Trophoblast cell (in vitro differentiated cells and primary cell): ENCODE data around the gene PDPN.

ENCODE experiments used
- DNase-seq, 2 donors: peaks; one replicate each; pipeline ENCODE4 v3.0.0-alpha.2; 2016
- H2AFZ ChIP-seq: 2 replicates; pipeline ENCODE4 v1.6.1; 2013; ENCODE audit warnings: low read length, moderate library complexity, mild to moderate bottlenecking; ENCODE audit not compliant: insufficient read depth, poor library complexity
- H2AK5ac ChIP-seq: 2 replicates; pipeline ENCODE4 v1.6.1; 2013; ENCODE audit warnings: mild to moderate bottlenecking, low read length
- H2BK120ac ChIP-seq: 2 replicates; pipeline ENCODE4 v1.6.1; 2013; ENCODE audit warnings: low read length, mild to moderate bottlenecking, moderate library complexity; ENCODE audit not compliant: insufficient read depth, poor library complexity
- H2BK12ac ChIP-seq: 2 replicates; pipeline ENCODE4 v1.6.1; 2013; ENCODE audit warnings: mild to moderate bottlenecking, low read length, moderate library complexity
- H2BK5ac ChIP-seq: 2 replicates; pipeline ENCODE4 v1.6.1; 2013; ENCODE audit warnings: low read length, low read depth, moderate library complexity, mild to moderate bottlenecking; ENCODE audit not compliant: poor library complexity
- H3K14ac ChIP-seq: 2 replicates; pipeline ENCODE4 v1.6.1; 2013; ENCODE audit warnings: mild to moderate bottlenecking, low read length
- H3K18ac ChIP-seq: 2 replicates; pipeline ENCODE4 v1.6.1; 2013; ENCODE audit warnings: mild to moderate bottlenecking, low read length
- H3K23ac ChIP-seq: 2 replicates; pipeline ENCODE4 v1.6.1; 2013; ENCODE audit warnings: low read length
- H3K27ac ChIP-seq: 2 replicates; pipeline ENCODE4 v1.5.1; 2013; ENCODE audit warnings: low read depth, mild to moderate bottlenecking, inconsistent platforms, low read length, moderate library complexity
- H3K27me3 ChIP-seq: 2 replicates; pipeline ENCODE4 v1.6.1; 2013; ENCODE audit warnings: inconsistent platforms, mild to moderate bottlenecking, low read length, moderate library complexity; ENCODE audit not compliant: insufficient read depth
- H3K36me3 ChIP-seq, 2 experiments: 1 replicate in 1 of 2; 2 replicates in 1 of 2; pipeline ENCODE4 v1.6.1; 2013; ENCODE audit warnings: low read length in 2 of 2, mild to moderate bottlenecking in 2 of 2, moderate library complexity in 1 of 2; ENCODE audit not compliant: insufficient read depth in 2 of 2, control insufficient read depth in 1 of 2
- H3K4ac ChIP-seq: 2 replicates; pipeline ENCODE4 v1.6.1; 2013; ENCODE audit warnings: low read depth, mild to moderate bottlenecking, low read length, moderate library complexity
- H3K4me1 ChIP-seq, 2 experiments: 1 replicate in 1 of 2; 2 replicates in 1 of 2; pipeline ENCODE4 v1.6.1; 2013; ENCODE audit warnings: low read length in 2 of 2, mild to moderate bottlenecking in 2 of 2, moderate library complexity in 1 of 2; ENCODE audit not compliant: insufficient read depth in 2 of 2, control insufficient read depth in 1 of 2
- H3K4me2 ChIP-seq: 2 replicates; pipeline ENCODE4 v1.6.1; 2013; ENCODE audit warnings: inconsistent platforms, mild to moderate bottlenecking, low read length, moderate library complexity
- H3K4me3 ChIP-seq: 2 replicates; pipeline ENCODE4 v1.5.1; 2013; ENCODE audit warnings: mild to moderate bottlenecking, low read depth, low read length, inconsistent platforms
- H3K79me1 ChIP-seq: one replicate; pipeline ENCODE4 v1.6.1; 2013; ENCODE audit warnings: low read length
- H3K79me2 ChIP-seq: 2 replicates; pipeline ENCODE4 v1.6.1; 2013; ENCODE audit warnings: low read length, mild to moderate bottlenecking; ENCODE audit not compliant: control insufficient read depth, insufficient read depth, poor library complexity
- H3K9ac ChIP-seq: 2 replicates; pipeline ENCODE4 v1.6.1; 2013; ENCODE audit warnings: mild to moderate bottlenecking, low read length
- H3K9me3 ChIP-seq: 2 replicates; pipeline ENCODE4 v1.6.1; 2013; ENCODE audit warnings: low read depth, mild to moderate bottlenecking, control low read depth, inconsistent platforms, low read length; ENCODE audit not compliant: insufficient read depth
- H4K12ac ChIP-seq: 2 replicates; pipeline ENCODE4 v1.6.1; 2013; ENCODE audit warnings: low read depth, mild to moderate bottlenecking, low read length, moderate library complexity
- H4K8ac ChIP-seq: 2 replicates; pipeline ENCODE4 v1.6.1; 2013; ENCODE audit warnings: low read depth, mild to moderate bottlenecking, low read length, moderate library complexity
- H4K91ac ChIP-seq: one replicate; pipeline ENCODE4 v1.6.1; 2013; ENCODE audit warnings: low read depth, mild to moderate bottlenecking, low read length, moderate library complexity
- WGBS: extraction: QIAGEN DNeasy Blood & Tissue Kit; methylation state at CpG from one replicate; pipeline ENCODE4 v1.1.7; 2013; ENCODE audit warnings: missing lambda C conversion rate; ENCODE audit not compliant: insufficient read length, insufficient coverage; ENCODE audit errors: extremely low coverage; 5-methylcytosine and 5-hydroxymethylcytosine counted together

Gene PDPN

GRCh38 chr1:13539683-13540082, 43.9 kb upstream of the PDPN start:
- H3K79me2 ChIP-seq = no peaks in the 10 kb centered on the region
- H3K23ac ChIP-seq = no peak overlapping the region
- no peak overlapping the region for H4K12ac ChIP-seq
- H4K8ac ChIP-seq = no peak overlapping the region
- H2AK5ac ChIP-seq = no peak overlapping the region
- H3K4me3 ChIP-seq = no peak overlapping the region
- no peak overlapping the region for H3K9ac ChIP-seq
- no CpG with 5 or more reads among the region's 2 CpGs for WGBS
- H3K14ac ChIP-seq = no peak overlapping the region
- H3K4me1 ChIP-seq = no peaks in the 10 kb centered on the region
- H3K36me3 ChIP-seq = no peaks in the 10 kb centered on the region
- H3K4me2 ChIP-seq = no peak overlapping the region
- no peaks in the 10 kb centered on the region for H3K27me3 ChIP-seq
- H3K9me3 ChIP-seq = no peaks in the 10 kb centered on the region
- no peak overlapping the region for H3K4ac ChIP-seq
- H3K79me1 ChIP-seq = no peaks in the 10 kb centered on the region
- H3K27ac ChIP-seq = no peak overlapping the region
- H2BK12ac ChIP-seq = no peak overlapping the region
- no peak overlapping the region for H2AFZ ChIP-seq
- H2BK120ac ChIP-seq = no peak overlapping the region
- no peak overlapping the region for H4K91ac ChIP-seq
- no peak for DNase-seq
- no peak overlapping the region for H3K18ac ChIP-seq
- no peak overlapping the region for H2BK5ac ChIP-seq

GRCh38 chr1:13540866-13541265, 42.8 kb upstream of the PDPN start:
- H3K36me3 ChIP-seq = no peaks in the 10 kb centered on the region
- H4K8ac ChIP-seq = no peak overlapping the region
- H3K79me2 ChIP-seq = no peaks in the 10 kb centered on the region
- H3K27ac ChIP-seq = no peak overlapping the region
- no peak overlapping the region for H3K4me3 ChIP-seq
- no peaks in the 10 kb centered on the region for H3K9me3 ChIP-seq
- no CpG with 5 or more reads among the region's 8 CpGs for WGBS
- H2AK5ac ChIP-seq = no peak overlapping the region
- H3K9ac ChIP-seq = no peak overlapping the region
- no peaks in the 10 kb centered on the region for H3K4me1 ChIP-seq
- H2AFZ ChIP-seq = no peak overlapping the region
- H3K14ac ChIP-seq = no peak overlapping the region
- no peak overlapping the region for H4K12ac ChIP-seq
- H3K4me2 ChIP-seq = no peak overlapping the region
- no peak overlapping the region for H3K4ac ChIP-seq
- H2BK12ac ChIP-seq = no peak overlapping the region
- H2BK120ac ChIP-seq = no peak overlapping the region
- H3K27me3 ChIP-seq = no peaks in the 10 kb centered on the region
- H3K79me1 ChIP-seq = no peaks in the 10 kb centered on the region
- no peak overlapping the region for H3K18ac ChIP-seq
- H4K91ac ChIP-seq = no peak overlapping the region
- DNase-seq = no peak
- H2BK5ac ChIP-seq = no peak overlapping the region
- H3K23ac ChIP-seq = no peak overlapping the region

DNA sequence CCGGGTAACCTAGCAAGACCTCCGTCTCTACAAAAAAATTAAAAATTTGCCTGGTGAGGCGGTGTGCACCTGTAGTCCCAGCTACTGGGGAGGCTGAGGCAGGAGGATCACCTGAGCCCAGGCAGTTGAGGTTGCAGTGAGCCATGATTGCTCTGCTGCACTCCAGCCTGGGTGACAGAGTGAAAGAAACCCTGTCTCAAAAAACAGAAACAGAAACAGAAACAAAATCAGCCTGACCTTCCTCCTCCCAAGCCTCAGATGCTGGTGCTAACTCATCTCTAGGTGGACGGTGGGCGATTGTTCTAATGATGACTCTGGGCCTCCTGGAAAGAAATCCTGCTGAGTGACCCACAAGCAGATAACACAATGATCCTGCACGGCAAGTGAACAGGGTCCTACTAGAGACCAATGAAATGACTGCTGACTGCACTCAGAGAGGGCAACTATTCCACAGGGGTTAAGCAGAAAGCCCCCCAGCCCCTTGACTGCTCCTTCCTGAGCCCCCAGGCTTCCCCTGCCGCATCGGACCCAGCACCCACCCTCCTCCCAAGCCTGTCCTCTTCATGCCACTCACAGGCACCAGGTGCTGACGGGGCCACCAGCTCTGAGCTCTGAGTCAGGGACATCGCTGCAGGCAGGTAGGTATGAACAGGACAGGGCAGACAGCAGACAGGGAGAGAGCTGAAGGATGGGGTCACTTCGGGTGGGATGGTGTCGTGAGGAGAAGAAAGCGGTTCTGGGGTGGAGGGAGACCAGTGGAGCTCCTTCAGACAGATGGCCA, 42.0 kb upstream of the PDPN start:
- Histone ChIP-seq H3K23ac (no peak overlapping the region), H3K14ac (no peak overlapping the region), H2BK120ac (no peak overlapping the region), H3K36me3 (no peaks in the 10 kb centered on the region), H3K27ac (no peak overlapping the region), H2AK5ac (no peak overlapping the region), H3K9ac (no peak overlapping the region), H3K18ac (no peak overlapping the region), H4K8ac (no peak overlapping the region), H2AFZ (no peak overlapping the region), H3K4ac (no peak overlapping the region), H3K4me3 (no peak overlapping the region), H3K9me3 (no peaks in the 10 kb centered on the region), H3K4me1 (no peaks in the 10 kb centered on the region), H4K12ac (no peak overlapping the region), H2BK5ac (no peak overlapping the region), H3K27me3 (no peaks in the 10 kb centered on the region), H4K91ac (no peak overlapping the region), H3K4me2 (no peak overlapping the region), H3K79me1 (no peaks in the 10 kb centered on the region), H2BK12ac (no peak overlapping the region), H3K79me2 (no peaks in the 10 kb centered on the region)
- WGBS = no CpG with 5 or more reads among the region's 13 CpGs
- DNase-seq = no peak

DNA sequence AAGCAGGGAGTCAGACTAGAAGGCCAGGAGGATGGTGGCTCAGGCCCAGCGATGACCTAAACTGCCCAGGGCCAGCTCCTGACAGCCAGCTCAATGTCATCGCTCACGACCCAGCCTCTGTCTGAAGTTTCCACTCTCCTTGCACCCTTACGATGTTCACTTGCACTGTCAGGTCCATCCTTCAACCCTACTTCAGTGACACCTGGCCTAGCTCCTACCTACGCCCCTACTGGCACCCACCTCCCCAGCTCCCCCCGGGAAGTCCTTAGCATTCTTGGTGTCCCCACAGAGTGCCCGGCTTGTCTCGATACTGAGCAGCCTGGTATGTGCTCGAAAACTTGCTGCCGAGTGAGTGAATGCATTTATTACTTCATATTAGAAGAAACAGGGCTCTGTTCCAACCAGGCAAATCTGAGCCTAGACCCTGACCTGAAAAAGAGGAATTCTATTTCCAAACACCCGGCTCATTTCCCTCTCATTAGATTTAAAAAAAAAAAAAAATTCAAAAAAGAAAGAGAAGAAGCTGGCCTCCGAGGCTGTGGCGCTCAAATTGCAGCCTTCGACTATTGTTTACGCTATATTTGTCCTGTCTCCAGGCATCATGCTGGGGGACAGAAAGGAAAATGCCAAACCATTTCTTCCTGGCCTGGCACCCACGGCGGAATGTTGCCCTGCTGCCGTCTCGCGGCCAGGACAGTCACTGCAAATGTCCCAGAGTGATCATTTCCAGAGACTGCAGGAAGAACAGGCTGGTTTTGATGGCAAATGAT, 40.0 kb upstream of the PDPN start:
- Histone ChIP-seq H2AFZ (no peak overlapping the region), H3K4me1 (no peaks in the 10 kb centered on the region), H4K12ac (no peak overlapping the region), H3K79me1 (no peaks in the 10 kb centered on the region), H3K9ac (no peak overlapping the region), H2AK5ac (no peak overlapping the region), H3K79me2 (no peaks in the 10 kb centered on the region), H3K9me3 (no peaks in the 10 kb centered on the region), H2BK120ac (no peak overlapping the region), H3K4ac (no peak overlapping the region), H3K36me3 (no peaks in the 10 kb centered on the region), H3K27me3 (no peaks in the 10 kb centered on the region), H4K91ac (no peak overlapping the region), H2BK5ac (no peak overlapping the region), H3K4me3 (no peak overlapping the region), H2BK12ac (no peak overlapping the region), H3K4me2 (no peak overlapping the region), H3K18ac (no peak overlapping the region), H3K27ac (no peak overlapping the region), H4K8ac (no peak overlapping the region), H3K23ac (no peak overlapping the region), H3K14ac (no peak overlapping the region)
- DNase-seq = peak in 1 of 2 donors; percentile 13
- no CpG with 5 or more reads among the region's 20 CpGs for WGBS
